ENCODE measurements around the gene PCDHGB4. TPM values are rescaled to one million over a fixed set of nuclear protein-coding genes. Genes with fewer than 3 reads are reported as not detected.

The PCDHGB4 gene
- total and polyA plus RNA-seq, 2 of the 4 experiments (the other 2 are of a cell fraction): 10.0 to 17.6 TPM

- Histone ChIP-seq H3K18ac (ENCODE audit: low read depth, low read length) (no peak overlapping the region; the same call in 1 of the 2 replicates), H4K8ac (ENCODE audit: low read depth in 2 of 2, low read length in 2 of 2) (no peak overlapping the region), H2BK15ac (ENCODE audit: low read depth, low read length) (no peak overlapping the region), H3K27me3 (ENCODE audit: control insufficient read depth, insufficient read depth, low read length) (no peaks in the 10 kb centered on the region), H3K79me1 (ENCODE audit: low read depth in 1 of 2, low read length in 2 of 2) (peaks cover 18 to 24% of the 10 kb centered on the region in 2 experiments; a peak in 3 of 4 replicates), H2AK5ac (ENCODE audit: low read depth, low read length) (no peak overlapping the region), H3K27ac (ENCODE audit: insufficient read depth, low read length) (no peak overlapping the region), H3K14ac (replicated peaks; ENCODE audit: low read depth, low read length) (no peak overlapping the region), H2AFZ (replicated peaks; ENCODE audit: low read length, poor library complexity) (no peak overlapping the region), H3K9ac (ENCODE audit: low read depth, low read length) (no peak overlapping the region), H3K36me3 (ENCODE audit: control insufficient read depth, insufficient read depth, low read length) (peaks cover 7% of the 10 kb centered on the region; the same call in 1 of the 2 replicates), H2BK120ac (ENCODE audit: low read depth, low read length) (no peak overlapping the region), H3K9me3 (ENCODE audit: control insufficient read depth, insufficient read depth, low read length) (peaks cover 22% of the 10 kb centered on the region; the same call in 1 of the 2 replicates), H4K20me1 (ENCODE audit: insufficient read depth, low read length) (no peaks in the 10 kb centered on the region), H4K5ac (ENCODE audit: low read depth, low read length) (no peak overlapping the region), H3K9me1 (ENCODE audit: insufficient read depth, low read length) (no peaks in the 10 kb centered on the region), H3K56ac (ENCODE audit: extremely low read depth, insufficient read depth, low read length) (no peak overlapping the region), H2BK5ac (ENCODE audit: low read depth, low read length, poor library complexity, severe bottlenecking) (peak overlapping the region; percentile 72), H3K4ac (ENCODE audit: low read depth, low read length) (no peak overlapping the region), H4K91ac (ENCODE audit: insufficient read depth, low read depth, low read length) (no peak overlapping the region), H3K4me1 (ENCODE audit: control insufficient read depth, insufficient read depth, low read length) (peaks cover 2% of the 10 kb centered on the region; the same call in 1 of the 2 replicates), H3K4me3 (ENCODE audit: insufficient read depth, low read depth, low read length) (no peak overlapping the region), H2AK9ac (replicated peaks; ENCODE audit: low read depth, low read length, poor library complexity) (no peak overlapping the region), H2BK20ac (ENCODE audit: low read depth, low read length) (no peak overlapping the region), H3K4me2 (ENCODE audit: low read depth, low read length) (peak overlapping the region; percentile 19; the same call in 1 of the 2 replicates), H3K23ac (ENCODE audit: low read depth, low read length) (no peak overlapping the region)
- ChIA-PET CTCF (no interaction called here), POLR2A (ENCODE audit: unreplicated experiment) (no interaction called here)
- BruUV-seq (replicated peaks): no TSS peak
- ATAC-seq (ENCODE audit: low read depth): peak; percentile 48
- TF ChIP-seq MAZ (IDR thresholded peaks at IDR 0.05; ENCODE audit: borderline replicate concordance, low read depth, low read length) (no peak), BHLHE40 (IDR thresholded peaks at IDR 0.05; ENCODE audit: low read depth, low read length) (no peak), POLR2A (IDR thresholded peaks at IDR 0.05; ENCODE audit: low read depth, low read length) (no peak), CEBPB (IDR thresholded peaks at IDR 0.05; ENCODE audit: low read depth, low read length) (no peak), CHD1 (IDR thresholded peaks at IDR 0.05; ENCODE audit: low read depth, low read length) (no peak), SMC3 (IDR thresholded peaks at IDR 0.05; ENCODE audit: low read depth, low read length) (no peak), RAD21 (IDR thresholded peaks at IDR 0.05; ENCODE audit: low read length) (no peak)
- intact Hi-C loops (cut with micrococcal nuclease): loop anchor here (5.0 kb wide), 1 partner anchor 43 kb away; the partner anchor contains the start of gene PCDHGC3
- peak; percentile 73 for DNase-seq
- dilution Hi-C loops (cut with HindIII; ENCODE audit: low sequenced_read_pairs, unreplicated experiment): no loop called here
- in situ Hi-C loops (cut with MboI; ENCODE audit: low sequenced_read_pairs): no loop called here
- 60% methylated on average over 1 of the region's 2 CpGs; no CpG with 5 or more reads in 1 of the 2 experiments for WGBS, 2 experiments (ENCODE audit: extremely low coverage in 2 of 2, insufficient read length in 1 of 2)
Observed at GRCh38 chr5:141434006-141434405, 46.5 kb downstream of the PCDHGB4 start.
